Measurements from ENCODE around the gene SMPD3.

SMPD3 gene

DNA sequence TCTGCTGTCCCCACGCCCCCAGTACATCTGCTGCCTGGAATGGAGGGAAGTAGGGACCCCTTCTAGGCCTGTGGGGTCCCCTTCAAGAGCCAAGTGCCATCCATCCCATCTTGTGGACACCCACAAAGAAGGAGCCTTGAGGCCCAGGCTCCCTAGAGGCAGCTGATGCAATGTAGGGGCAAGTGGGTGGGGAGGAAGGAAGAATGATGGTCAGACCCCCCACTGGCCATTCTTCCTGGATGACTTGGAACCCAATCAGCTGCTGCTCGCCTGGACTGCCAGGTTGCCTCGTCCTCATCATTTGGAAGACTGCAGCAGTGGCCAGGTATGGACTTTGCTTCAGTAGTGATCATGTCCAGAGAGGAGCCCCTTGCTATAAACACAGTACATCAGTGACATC is 48.9 kb downstream of the SMPD3 start:
- Histone ChIP-seq H3K9me3 (ENCODE audit: control insufficient read depth, insufficient read depth, low read length) (no peaks in the 10 kb centered on the region), H3K9ac (ENCODE audit: low read depth, low read length) (no peak overlapping the region), H3K4me1 (ENCODE audit: control insufficient read depth, insufficient read depth, low read length) (peaks cover 14% of the 10 kb centered on the region), H3K27me3 (ENCODE audit: control insufficient read depth, insufficient read depth, low read length) (no peaks in the 10 kb centered on the region), H3K4me3 (ENCODE audit: low read depth, low read length) (no peak overlapping the region), H3K36me3 (ENCODE audit: control insufficient read depth, insufficient read depth, low read length) (no peaks in the 10 kb centered on the region)

DNA sequence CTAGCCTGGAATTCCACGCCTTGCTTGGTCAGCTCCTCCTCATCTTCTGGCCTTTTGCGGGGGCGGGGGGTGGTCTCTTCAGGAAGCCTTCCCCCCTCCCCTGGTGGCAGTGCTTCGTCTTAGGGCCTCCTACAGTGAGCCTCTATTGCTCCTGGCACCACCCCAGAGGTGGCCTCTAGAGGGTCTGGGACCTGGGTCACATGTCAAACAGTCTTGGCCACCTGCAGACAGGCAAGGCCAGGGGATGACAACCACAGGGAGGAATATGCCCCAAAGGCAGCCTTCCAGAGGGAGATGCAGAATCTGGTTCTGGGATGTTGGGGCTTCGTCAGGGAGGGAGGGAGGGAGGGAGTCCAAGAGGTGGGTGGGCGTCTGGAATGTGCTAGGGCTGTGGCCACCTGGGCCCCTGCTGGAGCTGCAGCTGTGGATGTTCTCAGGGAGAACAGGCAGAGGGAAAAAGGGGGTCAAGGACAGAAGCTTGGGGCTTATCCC is 50.6 kb downstream of the SMPD3 start:
- Histone ChIP-seq H3K36me3 (ENCODE audit: control insufficient read depth, insufficient read depth, low read length) (no peaks in the 10 kb centered on the region), H3K4me3 (ENCODE audit: low read depth, low read length) (no peak overlapping the region), H3K9me3 (ENCODE audit: control insufficient read depth, insufficient read depth, low read length) (no peaks in the 10 kb centered on the region), H3K9ac (ENCODE audit: low read depth, low read length) (no peak overlapping the region), H3K4me1 (ENCODE audit: control insufficient read depth, insufficient read depth, low read length) (peaks cover 14% of the 10 kb centered on the region), H3K27me3 (ENCODE audit: control insufficient read depth, insufficient read depth, low read length) (no peaks in the 10 kb centered on the region)

DNA sequence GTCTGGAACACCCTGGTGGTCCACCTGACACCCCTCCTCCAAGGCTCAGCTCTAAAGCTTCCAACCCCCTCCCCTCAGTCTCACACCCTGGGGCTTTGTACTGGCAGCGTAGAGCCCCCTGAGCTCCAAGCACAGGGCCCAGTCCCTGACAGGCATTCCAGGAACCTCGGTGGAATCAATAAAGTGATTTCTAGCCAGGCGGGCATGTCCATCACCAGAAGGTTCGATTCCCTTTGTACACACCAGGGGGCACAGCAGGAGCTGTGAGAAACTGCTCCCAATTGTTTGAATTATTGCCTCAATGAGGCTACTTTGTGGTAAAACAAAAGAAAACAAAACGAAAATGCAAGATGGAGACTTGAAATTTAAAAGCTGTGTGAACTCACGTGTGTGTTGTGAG is 51.8 kb downstream of the SMPD3 start:
- no peaks in the 10 kb centered on the region for H3K9me3 ChIP-seq (ENCODE audit: control insufficient read depth, insufficient read depth, low read length)
- H3K4me3 ChIP-seq (ENCODE audit: low read depth, low read length) = no peak overlapping the region
- H3K9ac ChIP-seq (ENCODE audit: low read depth, low read length) = no peak overlapping the region
- no peaks in the 10 kb centered on the region for H3K36me3 ChIP-seq (ENCODE audit: control insufficient read depth, insufficient read depth, low read length)
- H3K27me3 ChIP-seq (ENCODE audit: control insufficient read depth, insufficient read depth, low read length) = no peaks in the 10 kb centered on the region
- H3K4me1 ChIP-seq (ENCODE audit: control insufficient read depth, insufficient read depth, low read length) = peaks cover 14% of the 10 kb centered on the region

DNA sequence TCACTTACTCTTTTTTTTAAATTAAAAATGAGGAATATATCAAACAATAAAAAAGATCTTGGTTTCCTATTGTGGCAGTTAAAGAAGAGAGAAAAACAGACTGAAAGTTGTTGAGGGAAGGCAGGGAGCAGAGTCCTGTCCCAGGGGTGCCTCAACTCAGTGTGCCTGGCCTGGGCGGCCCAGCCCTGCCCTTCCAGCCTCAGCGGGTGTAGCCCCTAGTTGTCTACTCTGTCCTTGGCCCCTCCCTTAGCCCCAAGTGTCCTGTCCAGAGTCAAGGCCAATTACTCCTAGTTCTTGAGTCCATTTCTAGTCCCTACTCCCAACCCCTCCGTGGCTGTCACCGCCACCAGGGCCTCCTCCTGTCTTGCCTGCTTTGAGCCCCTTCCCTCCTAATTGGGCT is 52.5 kb downstream of the SMPD3 start:
- Histone ChIP-seq H3K27me3 (ENCODE audit: control insufficient read depth, insufficient read depth, low read length) (no peaks in the 10 kb centered on the region), H3K4me3 (ENCODE audit: low read depth, low read length) (no peak overlapping the region), H3K9me3 (ENCODE audit: control insufficient read depth, insufficient read depth, low read length) (no peaks in the 10 kb centered on the region), H3K9ac (ENCODE audit: low read depth, low read length) (no peak overlapping the region), H3K36me3 (ENCODE audit: control insufficient read depth, insufficient read depth, low read length) (no peaks in the 10 kb centered on the region), H3K4me1 (ENCODE audit: control insufficient read depth, insufficient read depth, low read length) (peaks cover 14% of the 10 kb centered on the region)

DNA sequence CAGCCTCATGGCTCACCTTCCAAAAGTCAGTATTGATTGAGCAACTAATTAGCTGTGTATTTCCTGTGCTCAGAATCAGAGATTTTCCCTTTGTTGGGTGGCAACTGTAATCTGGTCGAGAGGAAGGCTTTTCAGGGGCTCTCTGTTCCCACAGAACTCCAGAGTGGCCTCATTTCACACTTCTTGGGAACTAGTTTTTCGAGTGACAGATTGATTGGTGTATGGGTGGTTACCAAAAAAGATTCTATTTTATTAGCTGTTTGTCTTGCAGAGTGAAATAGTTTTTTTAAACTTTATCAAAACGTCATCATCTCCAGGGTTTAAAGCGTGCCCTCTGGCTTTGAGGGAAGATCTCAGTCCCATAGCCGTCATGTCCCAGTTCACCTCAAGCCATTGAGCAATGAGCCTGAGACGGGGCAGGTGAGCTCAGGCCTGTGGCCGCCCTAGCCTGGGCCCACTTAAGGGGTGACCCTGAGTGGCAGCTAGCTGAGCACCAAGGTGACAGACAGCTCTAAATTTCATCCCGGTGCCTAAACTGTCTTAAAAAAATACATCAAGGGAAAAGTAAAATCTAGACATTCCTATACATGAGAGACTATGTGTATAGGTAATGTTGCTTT is 53.0 kb downstream of the SMPD3 start:
- H3K9me3 ChIP-seq (ENCODE audit: control insufficient read depth, insufficient read depth, low read length) = no peaks in the 10 kb centered on the region
- no peaks in the 10 kb centered on the region for H3K36me3 ChIP-seq (ENCODE audit: control insufficient read depth, insufficient read depth, low read length)
- no peak overlapping the region for H3K9ac ChIP-seq (ENCODE audit: low read depth, low read length)
- H3K4me3 ChIP-seq (ENCODE audit: low read depth, low read length) = no peak overlapping the region
- no peaks in the 10 kb centered on the region for H3K27me3 ChIP-seq (ENCODE audit: control insufficient read depth, insufficient read depth, low read length)
- peaks cover 14% of the 10 kb centered on the region for H3K4me1 ChIP-seq (ENCODE audit: control insufficient read depth, insufficient read depth, low read length)

DNA sequence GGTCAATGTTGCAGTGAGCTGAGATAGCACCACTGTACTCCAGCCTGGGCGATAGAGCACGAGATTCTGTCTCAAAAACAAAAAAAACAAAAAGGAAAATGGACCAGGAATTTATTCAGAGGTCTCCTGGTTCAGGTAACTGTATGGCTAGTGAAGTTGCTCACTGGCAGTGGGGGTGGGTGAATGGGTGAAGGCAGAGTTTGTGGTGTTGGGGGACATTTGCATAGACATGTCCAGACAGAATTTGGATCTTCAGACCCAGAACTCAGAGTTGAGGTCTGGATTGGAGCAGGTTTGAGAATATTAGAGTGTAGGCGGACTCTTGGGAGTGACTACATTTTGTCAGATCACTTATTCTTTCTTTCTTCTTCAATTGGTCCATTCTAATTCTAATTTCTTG is 55.0 kb downstream of the SMPD3 start:
- no peak overlapping the region for H3K4me3 ChIP-seq (ENCODE audit: low read depth, low read length)
- H3K4me1 ChIP-seq (ENCODE audit: control insufficient read depth, insufficient read depth, low read length) = peaks cover 9% of the 10 kb centered on the region

DNA sequence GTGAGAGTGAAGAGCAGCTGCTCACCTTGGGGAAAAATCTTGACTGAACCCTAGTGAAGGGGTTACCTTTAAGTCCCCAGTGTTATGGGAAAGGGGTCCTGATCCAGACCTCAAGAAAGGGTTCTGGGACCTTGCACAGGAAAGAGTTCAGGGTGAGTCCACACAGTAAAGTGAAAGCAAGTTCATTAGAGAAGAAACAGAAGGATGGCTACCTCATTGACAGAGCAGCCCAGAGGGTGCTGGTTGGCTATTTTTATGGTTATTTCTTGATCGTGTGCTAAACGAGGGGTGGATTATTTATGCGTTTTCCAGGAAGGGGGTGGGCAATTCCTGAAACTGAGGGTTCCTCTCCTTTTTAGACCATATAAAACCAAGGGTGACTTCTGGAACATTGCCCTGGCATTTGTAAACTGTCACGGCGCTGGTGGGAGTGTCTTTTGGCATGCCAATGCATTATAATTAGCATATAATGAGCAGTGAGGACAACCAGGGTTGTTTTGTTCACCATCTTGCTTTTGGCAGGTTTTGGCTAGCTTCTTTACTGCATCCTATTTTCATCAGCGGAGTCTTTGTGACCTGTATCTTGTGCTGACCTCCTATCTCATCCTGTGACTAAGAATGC is 58.4 kb downstream of the SMPD3 start:
- peaks cover 18% of the 10 kb centered on the region for H3K4me1 ChIP-seq (ENCODE audit: control insufficient read depth, insufficient read depth, low read length)
- H3K27me3 ChIP-seq (ENCODE audit: control insufficient read depth, insufficient read depth, low read length) = no peaks in the 10 kb centered on the region
- no peak overlapping the region for H3K4me3 ChIP-seq (ENCODE audit: low read depth, low read length)
- H3K9ac ChIP-seq (ENCODE audit: low read depth, low read length) = no peak overlapping the region
- no peaks in the 10 kb centered on the region for H3K36me3 ChIP-seq (ENCODE audit: control insufficient read depth, insufficient read depth, low read length)
- no peaks in the 10 kb centered on the region for H3K9me3 ChIP-seq (ENCODE audit: control insufficient read depth, insufficient read depth, low read length)

More for the DNA sequence above, 55.0 kb downstream of the SMPD3 start:
- Histone ChIP-seq H3K36me3 (ENCODE audit: control insufficient read depth, insufficient read depth, low read length) (no peaks in the 10 kb centered on the region), H3K27me3 (ENCODE audit: control insufficient read depth, insufficient read depth, low read length) (no peaks in the 10 kb centered on the region), H3K9ac (ENCODE audit: low read depth, low read length) (no peak overlapping the region), H3K9me3 (ENCODE audit: control insufficient read depth, insufficient read depth, low read length) (no peaks in the 10 kb centered on the region)

DNA sequence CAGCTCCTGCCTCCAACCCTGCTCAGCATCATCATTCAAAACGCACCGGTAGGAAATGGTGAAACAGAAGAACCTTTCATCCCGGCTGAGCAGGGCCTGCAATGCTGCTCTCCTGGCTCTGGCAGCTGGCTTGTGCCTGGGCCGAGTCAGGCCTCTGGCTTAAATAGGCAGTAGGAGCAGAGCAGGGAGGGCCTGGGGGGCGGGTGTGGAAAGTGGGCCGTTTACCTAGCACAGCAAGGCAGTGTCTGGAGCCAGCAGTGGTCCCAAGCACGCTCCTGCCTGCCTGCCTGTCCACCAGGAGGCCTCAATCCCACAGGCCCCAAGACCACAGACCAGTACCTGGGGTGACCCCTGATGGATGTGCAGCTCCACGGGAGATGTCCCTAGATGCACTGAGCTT is 59.3 kb downstream of the SMPD3 start:
- H3K4me3 ChIP-seq (ENCODE audit: low read depth, low read length) = no peak overlapping the region
- no peaks in the 10 kb centered on the region for H3K36me3 ChIP-seq (ENCODE audit: control insufficient read depth, insufficient read depth, low read length)
- H3K4me1 ChIP-seq (ENCODE audit: control insufficient read depth, insufficient read depth, low read length) = peaks cover 26% of the 10 kb centered on the region
- no peaks in the 10 kb centered on the region for H3K27me3 ChIP-seq (ENCODE audit: control insufficient read depth, insufficient read depth, low read length)
- no peaks in the 10 kb centered on the region for H3K9me3 ChIP-seq (ENCODE audit: control insufficient read depth, insufficient read depth, low read length)
- H3K9ac ChIP-seq (ENCODE audit: low read depth, low read length) = no peak overlapping the region

DNA sequence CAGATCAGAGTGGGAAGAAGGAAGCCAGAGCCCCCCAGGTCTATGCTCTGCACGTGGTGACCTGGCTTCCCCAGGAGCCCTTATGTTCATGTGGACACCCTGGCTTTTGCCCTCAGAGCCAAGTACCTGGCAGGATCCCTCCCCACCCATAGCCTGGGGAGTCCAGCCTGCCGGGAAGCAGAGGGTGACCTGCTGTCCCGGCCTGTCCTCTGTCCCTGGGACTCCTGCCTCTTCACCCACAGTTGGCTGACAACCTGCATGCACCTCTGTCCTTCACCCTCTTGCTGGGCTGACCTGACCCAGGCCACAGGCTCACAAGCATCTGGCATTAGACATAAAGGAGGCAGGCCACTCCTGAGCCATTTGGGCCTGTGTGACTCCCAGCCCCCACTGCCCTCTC is 60.2 kb downstream of the SMPD3 start:
- Histone ChIP-seq H3K27me3 (ENCODE audit: control insufficient read depth, insufficient read depth, low read length) (no peaks in the 10 kb centered on the region), H3K4me3 (ENCODE audit: low read depth, low read length) (no peak overlapping the region), H3K9ac (ENCODE audit: low read depth, low read length) (no peak overlapping the region), H3K9me3 (ENCODE audit: control insufficient read depth, insufficient read depth, low read length) (no peaks in the 10 kb centered on the region), H3K36me3 (ENCODE audit: control insufficient read depth, insufficient read depth, low read length) (no peaks in the 10 kb centered on the region), H3K4me1 (ENCODE audit: control insufficient read depth, insufficient read depth, low read length) (peaks cover 29% of the 10 kb centered on the region)

DNA sequence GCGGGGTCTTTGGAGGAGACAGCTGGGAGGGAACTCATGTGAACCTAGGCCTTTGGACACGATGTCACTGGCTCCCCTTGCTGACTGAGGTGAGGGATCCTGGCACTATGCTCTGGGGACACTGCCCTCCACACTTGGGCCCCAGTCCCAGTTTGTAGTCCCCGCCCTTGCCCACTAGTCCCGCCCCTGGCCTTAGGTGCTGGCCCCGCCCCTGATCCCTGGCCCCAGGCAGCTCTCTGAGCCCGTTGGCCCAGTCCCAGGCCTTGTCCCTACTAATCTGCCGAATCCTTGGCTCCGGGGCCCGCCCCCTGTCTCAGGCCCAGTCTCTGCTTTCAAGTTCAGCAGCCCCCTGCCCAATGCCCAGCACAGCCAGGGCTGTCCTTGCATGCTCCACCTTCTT is 61.0 kb downstream of the SMPD3 start:
- H3K4me1 ChIP-seq (ENCODE audit: control insufficient read depth, insufficient read depth, low read length) = peaks cover 31% of the 10 kb centered on the region
- no peaks in the 10 kb centered on the region for H3K27me3 ChIP-seq (ENCODE audit: control insufficient read depth, insufficient read depth, low read length)
- H3K9me3 ChIP-seq (ENCODE audit: control insufficient read depth, insufficient read depth, low read length) = no peaks in the 10 kb centered on the region
- H3K4me3 ChIP-seq (ENCODE audit: low read depth, low read length) = no peak overlapping the region
- no peaks in the 10 kb centered on the region for H3K36me3 ChIP-seq (ENCODE audit: control insufficient read depth, insufficient read depth, low read length)
- H3K9ac ChIP-seq (ENCODE audit: low read depth, low read length) = no peak overlapping the region

DNA sequence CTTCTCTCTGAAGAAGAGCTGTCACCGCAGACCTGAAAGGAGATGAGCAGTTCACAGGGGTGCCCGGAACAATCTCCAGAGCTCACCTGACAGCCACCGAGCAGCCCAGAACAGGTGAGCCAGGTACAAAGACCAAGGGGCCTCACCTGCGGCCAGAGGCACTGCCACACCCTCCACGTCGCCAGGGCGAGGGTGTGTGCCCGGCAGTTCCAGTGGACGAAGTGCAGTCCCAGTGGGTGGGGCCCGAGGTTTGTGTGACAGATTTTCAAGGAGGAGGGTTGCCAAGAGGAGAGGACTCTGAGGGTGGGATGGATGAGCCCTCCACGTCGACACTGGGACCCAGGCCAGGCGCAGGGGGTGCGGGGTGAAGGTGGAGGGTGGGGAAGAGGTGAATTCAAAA is 61.7 kb downstream of the SMPD3 start:
- no peak overlapping the region for H3K9ac ChIP-seq (ENCODE audit: low read depth, low read length)
- H3K27me3 ChIP-seq (ENCODE audit: control insufficient read depth, insufficient read depth, low read length) = no peaks in the 10 kb centered on the region
- H3K4me3 ChIP-seq (ENCODE audit: low read depth, low read length) = no peak overlapping the region
- H3K9me3 ChIP-seq (ENCODE audit: control insufficient read depth, insufficient read depth, low read length) = no peaks in the 10 kb centered on the region
- H3K4me1 ChIP-seq (ENCODE audit: control insufficient read depth, insufficient read depth, low read length) = peaks cover 31% of the 10 kb centered on the region
- no peaks in the 10 kb centered on the region for H3K36me3 ChIP-seq (ENCODE audit: control insufficient read depth, insufficient read depth, low read length)

DNA sequence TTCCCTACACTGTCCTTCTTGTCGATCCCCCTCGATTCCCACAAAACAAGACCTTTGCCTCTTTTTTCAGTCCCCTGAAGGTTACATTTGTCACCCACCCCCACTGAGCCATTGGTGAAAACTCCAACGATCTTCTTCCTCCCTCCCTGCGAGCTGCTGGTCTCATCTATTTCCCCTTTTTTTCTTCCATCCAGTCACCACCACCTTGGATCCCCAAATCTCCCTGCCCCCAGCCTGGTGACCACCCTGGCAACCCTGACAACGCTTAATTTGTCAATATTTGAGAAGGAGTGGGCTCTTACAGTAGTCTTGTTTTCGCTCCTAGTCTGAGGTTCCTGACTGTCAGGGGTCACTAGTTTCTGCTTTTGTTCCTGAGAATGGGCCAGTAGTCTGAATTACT is 62.9 kb downstream of the SMPD3 start:
- Histone ChIP-seq H3K9ac (ENCODE audit: low read depth, low read length) (no peak overlapping the region), H3K27me3 (ENCODE audit: control insufficient read depth, insufficient read depth, low read length) (no peaks in the 10 kb centered on the region), H3K4me3 (ENCODE audit: low read depth, low read length) (no peak overlapping the region), H3K4me1 (ENCODE audit: control insufficient read depth, insufficient read depth, low read length) (peaks cover 31% of the 10 kb centered on the region), H3K9me3 (ENCODE audit: control insufficient read depth, insufficient read depth, low read length) (no peaks in the 10 kb centered on the region), H3K36me3 (ENCODE audit: control insufficient read depth, insufficient read depth, low read length) (no peaks in the 10 kb centered on the region)
